GM19035 (cell line): Measurements from ENCODE around the gene PPIA.
"Not testable (repeated sequence)": the region's sequence is repeated elsewhere in the genome, so short reads cannot be mapped to it uniquely, and the experiment has no call there.

Experiments
- ATAC-seq: cut with Tn5 transposase; IDR thresholded peaks from one replicate; pipeline ENCODE4 v1.9.1; 2021; ENCODE audit not compliant: unreplicated experiment

Gene PPIA

DNA sequence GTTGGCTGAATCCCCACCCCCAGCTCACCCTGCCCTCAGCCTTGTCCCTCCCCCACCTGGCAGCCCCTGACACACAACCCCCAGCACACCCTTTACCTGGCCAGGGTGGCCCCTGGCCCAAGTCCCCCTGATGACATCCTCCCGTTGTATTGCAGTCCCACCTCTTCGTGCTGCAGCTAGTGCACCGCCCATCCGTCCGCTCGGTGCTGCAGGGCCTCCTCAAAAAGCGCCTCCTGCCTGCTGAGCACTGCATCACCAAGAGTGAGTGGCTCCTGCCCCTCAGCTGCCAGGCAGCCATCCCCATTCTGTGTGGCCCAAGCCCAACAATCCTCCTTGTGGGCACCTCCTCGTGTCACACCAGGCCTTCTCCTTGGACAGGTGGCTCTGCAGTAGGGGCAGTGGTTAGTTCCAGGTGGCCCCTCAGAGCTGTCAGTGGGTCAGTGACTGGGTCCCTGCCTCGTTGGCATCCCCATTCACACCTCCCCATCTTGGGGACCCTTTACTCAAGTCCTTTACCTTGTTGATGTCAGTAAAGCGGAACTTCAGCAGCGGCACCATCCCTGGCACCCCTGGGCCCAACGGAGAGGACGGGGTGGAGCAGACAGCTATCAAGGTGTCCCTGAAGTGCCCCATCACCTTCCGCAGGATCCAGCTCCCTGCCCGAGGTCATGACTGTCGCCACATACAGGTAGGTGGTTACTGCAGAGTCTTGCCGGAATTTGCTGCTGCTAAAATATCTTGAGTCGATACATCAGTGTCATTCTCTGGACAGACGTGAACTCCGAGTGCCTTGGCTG lies 33.6 kb upstream of the PPIA start:
- no peak for ATAC-seq

GRCh38 chr7:44764081-44764480 lies 32.4 kb upstream of the PPIA start:
- ATAC-seq: no peak

GRCh38 chr7:44764665-44765578 lies 31.6 kb upstream of the PPIA start:
- no peak for ATAC-seq

GRCh38 chr7:44765579-44766415 lies 30.7 kb upstream of the PPIA start:
- ATAC-seq: no peak

GRCh38 chr7:44766416-44766801 lies 30.1 kb upstream of the PPIA start:
- ATAC-seq: no peak

- no peak for ATAC-seq
Observed at GRCh38 chr7:44767134-44767911, 29.2 kb upstream of the PPIA start.

DNA sequence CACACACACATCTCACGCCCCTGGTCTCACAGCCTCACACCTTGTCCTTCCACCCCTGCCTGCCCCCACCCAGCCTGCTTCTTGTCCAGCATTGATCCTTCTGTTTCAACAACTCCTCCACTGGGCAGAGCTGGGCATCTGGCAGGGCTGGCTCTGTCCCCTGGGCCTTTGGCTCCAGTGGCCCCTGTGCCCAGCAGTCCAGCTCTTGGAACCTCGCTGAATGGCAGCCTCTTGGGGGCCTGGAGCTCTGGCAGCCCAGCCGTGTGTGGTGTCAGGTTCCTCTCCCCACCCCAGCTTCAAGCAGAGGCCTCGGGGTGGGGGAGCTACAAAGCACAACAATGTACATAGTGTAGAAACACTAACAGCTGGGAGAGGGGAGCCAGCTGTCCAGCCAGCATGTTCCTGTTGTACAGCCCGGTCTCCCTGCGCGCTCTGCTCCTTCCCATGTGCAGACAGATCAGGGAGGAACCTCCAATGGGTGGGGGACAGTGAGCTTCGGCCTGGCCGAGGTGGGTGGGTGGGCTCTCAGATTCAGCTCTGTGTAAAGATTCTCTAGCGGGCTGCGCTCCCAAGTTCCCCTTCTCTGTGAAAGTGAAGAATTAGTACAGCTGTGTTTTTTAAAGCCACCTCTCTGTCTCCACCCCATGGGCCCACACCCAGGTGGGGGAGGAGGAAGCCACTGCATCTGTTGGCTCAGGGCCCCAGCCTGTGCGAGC lies 28.4 kb upstream of the PPIA start:
- ATAC-seq: peak; percentile 56

DNA sequence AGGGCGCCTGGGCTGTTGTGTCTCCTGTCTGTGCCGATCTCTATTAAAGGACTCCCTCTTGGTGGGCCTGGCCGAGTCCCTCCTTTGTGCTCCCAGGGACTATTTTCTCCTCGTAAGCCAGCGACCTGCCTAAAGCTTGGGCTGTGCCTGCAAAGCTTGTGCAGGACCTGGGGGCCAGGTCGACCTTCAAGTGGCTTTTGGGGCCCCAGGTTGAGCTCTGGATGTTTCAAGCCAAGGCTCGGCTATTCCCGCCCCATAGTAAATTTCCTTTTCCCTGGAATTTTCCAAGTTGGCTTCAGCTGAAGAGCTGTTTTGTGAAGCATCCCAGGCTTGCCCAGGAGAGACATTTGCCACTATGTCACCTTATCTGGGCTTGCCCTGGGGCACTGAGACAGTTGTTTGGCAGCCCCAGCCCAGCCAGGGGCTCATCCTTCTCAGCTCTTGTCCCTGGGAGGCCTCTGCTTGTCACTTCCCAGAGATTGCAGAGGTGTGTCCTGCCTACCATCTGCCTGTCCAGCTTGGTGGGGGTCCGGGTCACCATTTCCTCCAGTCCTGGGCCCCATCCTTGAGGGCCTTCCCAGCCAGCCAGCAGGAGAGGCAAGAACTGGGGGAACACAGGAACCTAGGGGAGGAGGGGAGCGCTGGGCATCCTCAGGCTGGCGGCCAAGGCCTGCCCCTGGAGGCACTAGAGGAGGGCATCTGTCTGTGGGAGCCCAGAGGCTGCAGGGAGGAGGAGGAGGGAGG lies 27.7 kb upstream of the PPIA start:
- ATAC-seq: no peak

GRCh38 chr7:44769376-44769775 lies 27.1 kb upstream of the PPIA start:
- ATAC-seq: no peak

DNA sequence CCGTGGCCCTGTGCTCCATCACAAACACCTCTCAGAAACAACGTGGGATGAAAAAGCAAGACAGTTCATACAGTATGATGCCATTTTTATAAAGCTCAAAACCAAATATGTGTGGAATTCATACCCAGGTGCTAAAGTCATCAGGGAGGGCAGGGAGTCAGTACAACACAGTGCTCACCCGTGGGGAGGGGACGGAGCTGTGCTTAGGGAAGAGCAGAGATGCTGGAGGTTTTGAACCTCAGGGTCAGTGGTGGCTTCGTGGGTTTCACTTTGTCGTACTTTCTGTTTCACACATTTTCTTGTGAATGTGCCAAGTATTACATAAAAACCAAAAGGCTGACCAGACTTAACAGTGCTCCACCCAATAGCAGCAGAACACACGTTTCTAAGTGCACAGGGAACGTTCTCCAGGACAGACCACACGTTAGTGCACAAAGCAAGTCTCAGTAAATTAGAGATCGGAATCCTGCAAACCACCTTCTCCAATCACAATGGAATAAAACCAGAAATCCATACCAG lies 26.6 kb upstream of the PPIA start:
- peak; percentile 66 for ATAC-seq

- ATAC-seq: no peak
Observed at GRCh38 chr7:44771358-44771757, 25.1 kb upstream of the PPIA start.

GRCh38 chr7:44772440-44772839 lies 24.0 kb upstream of the PPIA start:
- ATAC-seq: no peak

GRCh38 chr7:44772867-44773266 lies 23.6 kb upstream of the PPIA start:
- no peak for ATAC-seq

- not testable (repeated sequence) for ATAC-seq
Observed at GRCh38 chr7:44774486-44774885, 22.0 kb upstream of the PPIA start.

GRCh38 chr7:44775383-44776107 lies 20.9 kb upstream of the PPIA start:
- no peak for ATAC-seq

GRCh38 chr7:44776211-44776610 lies 20.3 kb upstream of the PPIA start:
- no peak for ATAC-seq

DNA sequence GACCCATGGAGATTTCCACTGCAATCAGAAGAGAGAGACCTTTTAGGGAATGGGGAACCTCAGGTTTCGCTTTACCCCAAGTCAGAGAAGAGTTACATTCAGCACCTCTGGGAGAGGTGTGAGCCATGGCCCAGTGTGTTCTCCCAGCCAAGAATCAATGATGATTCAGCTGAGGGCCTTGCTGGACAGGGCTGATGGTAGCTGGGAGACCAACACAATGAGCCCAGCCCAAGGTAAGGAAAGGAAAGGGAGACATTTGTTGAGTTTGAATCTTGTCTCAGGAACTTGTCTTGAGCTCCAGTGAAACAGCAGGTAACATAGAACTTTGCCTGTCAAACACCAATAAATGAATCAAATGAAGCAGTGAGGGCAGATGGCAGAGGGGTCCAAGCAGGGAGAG lies 14.0 kb upstream of the PPIA start:
- no peak for ATAC-seq

GRCh38 chr7:44783407-44783806 lies 13.1 kb upstream of the PPIA start:
- ATAC-seq: no peak
